ENCODE data around the gene FBXL7.

FBXL7 gene

GRCh38 chr5:15966651-15967050 lies 466.7 kb downstream of the FBXL7 start:
- DNase-seq: no peak

GRCh38 chr5:15968993-15969392 lies 469.0 kb downstream of the FBXL7 start:
- no peak for DNase-seq

GRCh38 chr5:15977851-15978250 lies 477.9 kb downstream of the FBXL7 start:
- no peak for DNase-seq

- no peak for DNase-seq
These were observed 480.9 kb downstream of the FBXL7 start for GRCh38 chr5:15980835-15981234.

GRCh38 chr5:15983392-15983791 lies 483.4 kb downstream of the FBXL7 start:
- no peak for DNase-seq

All from NCI-H2171 (cell line).